ENCODE measurements around the gene EIPR1. TPM values are rescaled to one million over a fixed set of nuclear protein-coding genes. Genes with fewer than 3 reads are reported as not detected.
A peak's percentile ranks its signal among the peaks of the same experiment; 100 is the strongest.

The EIPR1 gene
- total and polyA plus RNA-seq, 4 donors: 12.0 to 26.8 (median 23.4) TPM

GRCh38 chr2:3193443-3194330, 183.9 kb downstream of the EIPR1 start:
- H3K9me3 ChIP-seq (ENCODE audit: control insufficient read depth in 4 of 4, insufficient read depth in 3 of 4, low read length in 3 of 4): no peaks in the 10 kb centered on the region
- no peak overlapping the region for H3K9ac ChIP-seq (ENCODE audit: insufficient read depth in 1 of 2, low read length in 2 of 2)
- no peak overlapping the region for H3K27ac ChIP-seq (ENCODE audit: low read depth in 1 of 2, low read length in 1 of 2)
- no peak for TF ChIP-seq CTCF (IDR thresholded peaks at IDR 0.05; ENCODE audit: control extremely low read depth, extremely low read depth)
- peaks cover 0 to 31% (median 7%) of the 10 kb centered on the region in 5 donors for H3K4me1 ChIP-seq (ENCODE audit: control insufficient read depth in 5 of 5, insufficient read depth in 5 of 5, low read length in 5 of 5)
- no peaks in the 10 kb centered on the region for H3K27me3 ChIP-seq (ENCODE audit: control insufficient read depth in 3 of 3, insufficient read depth in 3 of 3, low read length in 2 of 3)
- H3K4me3 ChIP-seq: no peak overlapping the region
- peak; percentile 57 to 79 (median 67) for DNase-seq
- ATAC-seq (ENCODE audit: insufficient read depth, low FRiP score): no peak
- peaks cover 0 to 36% (median 3%) of the 10 kb centered on the region in 4 donors for H3K36me3 ChIP-seq (ENCODE audit: control insufficient read depth in 4 of 4, insufficient read depth in 4 of 4, low read length in 4 of 4)
- WGBS, 2 donors: 76 to 83% methylated on average over 20 of the region's 20 CpGs

DNA sequence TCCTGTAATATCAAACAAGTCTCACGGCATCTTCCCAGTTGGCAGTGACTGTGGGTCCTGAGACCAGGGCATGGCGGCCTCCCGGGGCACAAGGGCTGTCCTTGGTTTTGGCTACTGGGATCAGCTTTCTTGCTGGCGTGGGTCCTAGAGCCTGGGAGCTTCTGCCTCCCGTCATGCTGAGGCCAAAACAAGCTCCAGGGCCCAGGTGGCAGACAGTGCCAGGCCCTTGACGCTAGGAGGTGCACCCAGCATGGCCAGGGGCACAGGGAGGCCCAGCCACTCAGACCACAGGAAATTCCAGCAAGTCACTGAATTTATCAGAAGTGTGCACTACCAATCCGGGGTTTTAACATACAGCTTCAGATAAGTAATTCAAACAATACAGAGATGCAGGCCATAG, 184.7 kb downstream of the EIPR1 start:
- peak in 1 of 3 donors; percentile 25 for DNase-seq

GRCh38 chr2:3192281-3192818, 185.3 kb downstream of the EIPR1 start:
- Histone ChIP-seq H3K27ac (ENCODE audit: low read depth in 1 of 2, low read length in 1 of 2) (no peak overlapping the region), H3K27me3 (ENCODE audit: control insufficient read depth in 3 of 3, insufficient read depth in 3 of 3, low read length in 2 of 3) (no peaks in the 10 kb centered on the region), H3K36me3 (ENCODE audit: control insufficient read depth in 4 of 4, insufficient read depth in 4 of 4, low read length in 4 of 4) (peaks cover 0 to 43% (median 3%) of the 10 kb centered on the region in 4 donors), H3K4me1 (ENCODE audit: control insufficient read depth in 5 of 5, insufficient read depth in 5 of 5, low read length in 5 of 5) (peaks cover 0 to 31% (median 7%) of the 10 kb centered on the region in 5 donors), H3K9ac (ENCODE audit: insufficient read depth in 1 of 2, low read length in 2 of 2) (no peak overlapping the region), H3K9me3 (ENCODE audit: control insufficient read depth in 4 of 4, insufficient read depth in 3 of 4, low read length in 3 of 4) (no peaks in the 10 kb centered on the region), H3K4me3 (no peak overlapping the region)
- DNase-seq: no peak
- no peak for ATAC-seq (ENCODE audit: insufficient read depth, low FRiP score)
- WGBS, 2 donors: 96 to 97% methylated on average over 17 of the region's 17 CpGs
- TF ChIP-seq CTCF (IDR thresholded peaks at IDR 0.05; ENCODE audit: control extremely low read depth, extremely low read depth): no peak

More for the DNA sequence above, 184.7 kb downstream of the EIPR1 start:
- Histone ChIP-seq H3K9me3 (ENCODE audit: control insufficient read depth in 4 of 4, insufficient read depth in 3 of 4, low read length in 3 of 4) (no peaks in the 10 kb centered on the region), H3K4me3 (no peak overlapping the region), H3K27me3 (ENCODE audit: control insufficient read depth in 3 of 3, insufficient read depth in 3 of 3, low read length in 2 of 3) (no peaks in the 10 kb centered on the region), H3K36me3 (ENCODE audit: control insufficient read depth in 4 of 4, insufficient read depth in 4 of 4, low read length in 4 of 4) (peaks cover 0 to 42% (median 3%) of the 10 kb centered on the region in 4 donors), H3K27ac (ENCODE audit: low read depth in 1 of 2, low read length in 1 of 2) (no peak overlapping the region), H3K4me1 (ENCODE audit: control insufficient read depth in 5 of 5, insufficient read depth in 5 of 5, low read length in 5 of 5) (peaks cover 0 to 31% (median 7%) of the 10 kb centered on the region in 5 donors), H3K9ac (ENCODE audit: insufficient read depth in 1 of 2, low read length in 2 of 2) (no peak overlapping the region)
- ATAC-seq (ENCODE audit: insufficient read depth, low FRiP score): no peak
- TF ChIP-seq CTCF (IDR thresholded peaks at IDR 0.05; ENCODE audit: control extremely low read depth, extremely low read depth): no peak
- 85 to 89% methylated on average over 7 of the region's 7 CpGs for WGBS, 2 donors
